ENCODE measurements around the gene TTC23.
A peak's percentile ranks its signal among the peaks of the same experiment; 100 is the strongest.
"Not testable (repeated sequence)": the region's sequence is repeated elsewhere in the genome, so short reads cannot be mapped to it uniquely, and the experiment has no call there.

The TTC23 gene

GRCh38 chr15:99239545-99240198, 9.7 kb downstream of the TTC23 start:
- no peak for DNase-seq
- TF ChIP-seq POLR2A (IDR thresholded peaks at IDR 0.05; ENCODE audit: low read length) = no peak
- TF ChIP-seq GATA1 (IDR thresholded peaks at IDR 0.05; ENCODE audit: low read depth, low read length) = no peak

DNA sequence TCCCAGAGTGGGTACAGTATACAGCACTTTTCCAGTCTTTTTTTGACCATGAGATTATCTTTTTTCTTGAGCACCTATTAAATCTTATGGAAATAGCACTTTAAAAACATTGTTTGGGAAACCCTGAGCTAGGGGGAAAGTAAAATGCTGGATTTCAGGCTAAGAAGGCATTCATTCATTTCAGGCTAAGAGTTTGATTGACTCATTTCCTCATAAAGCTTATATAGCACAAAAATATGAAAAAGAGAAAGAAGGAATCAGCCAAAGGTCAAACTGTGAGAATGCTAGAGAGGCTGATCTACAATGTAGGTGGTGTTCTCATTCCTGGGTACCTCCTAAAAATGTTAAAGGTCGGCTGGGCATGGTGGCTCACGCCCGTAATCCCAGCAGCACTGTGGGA, 10.5 kb downstream of the TTC23 start:
- DNase-seq = no peak

GRCh38 chr15:99234160-99234559, 15.2 kb downstream of the TTC23 start:
- DNase-seq = not testable (repeated sequence)

More for the DNA sequence above, 10.5 kb downstream of the TTC23 start:
- TF ChIP-seq GATA1 (IDR thresholded peaks at IDR 0.05; ENCODE audit: low read depth, low read length) = no peak
- TF ChIP-seq POLR2A (IDR thresholded peaks at IDR 0.05; ENCODE audit: low read length) = no peak

DNA sequence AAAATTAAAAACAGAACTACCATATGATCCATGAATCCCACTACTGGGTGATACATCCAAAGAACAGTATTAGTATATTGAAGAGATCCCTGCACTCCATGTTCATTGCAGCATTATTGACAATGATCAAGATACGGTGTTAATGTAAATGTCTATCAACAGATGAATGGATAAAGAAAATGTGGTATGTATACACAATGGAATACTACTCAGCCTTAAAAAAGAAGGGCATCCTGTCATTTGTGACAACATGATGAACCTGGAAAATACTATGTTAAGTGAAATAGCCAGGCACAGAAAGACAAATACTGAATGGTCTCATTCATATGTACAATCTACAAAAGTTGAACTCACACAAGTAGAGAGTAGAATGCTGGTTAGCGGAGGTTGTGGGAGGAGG, 16.6 kb downstream of the TTC23 start:
- TF ChIP-seq GATA1 (IDR thresholded peaks at IDR 0.05; ENCODE audit: low read depth, low read length) (no peak), POLR2A (IDR thresholded peaks at IDR 0.05; ENCODE audit: low read length) (no peak)
- DNase-seq = no peak

DNA sequence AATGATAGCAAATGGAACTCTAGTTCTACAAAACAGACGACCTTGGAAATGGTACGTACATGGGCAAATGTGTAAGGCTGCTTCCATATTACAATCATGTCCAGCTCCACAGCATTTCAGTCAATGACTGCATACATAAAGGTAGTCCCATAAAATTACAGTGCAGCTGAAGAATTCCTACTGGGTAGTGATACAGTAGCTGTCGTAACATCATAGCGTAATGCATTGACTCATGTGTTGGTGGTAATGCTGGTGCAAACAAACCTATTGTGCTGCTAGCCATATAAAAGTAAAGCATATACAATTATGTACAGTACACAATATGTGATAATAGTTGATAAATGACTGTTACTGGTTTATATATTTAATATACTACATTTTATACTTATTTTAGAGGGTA, 18.5 kb downstream of the TTC23 start:
- TF ChIP-seq POLR2A (IDR thresholded peaks at IDR 0.05; ENCODE audit: low read length) = no peak
- TF ChIP-seq GATA1 (IDR thresholded peaks at IDR 0.05; ENCODE audit: low read depth, low read length) = no peak
- DNase-seq = no peak

DNA sequence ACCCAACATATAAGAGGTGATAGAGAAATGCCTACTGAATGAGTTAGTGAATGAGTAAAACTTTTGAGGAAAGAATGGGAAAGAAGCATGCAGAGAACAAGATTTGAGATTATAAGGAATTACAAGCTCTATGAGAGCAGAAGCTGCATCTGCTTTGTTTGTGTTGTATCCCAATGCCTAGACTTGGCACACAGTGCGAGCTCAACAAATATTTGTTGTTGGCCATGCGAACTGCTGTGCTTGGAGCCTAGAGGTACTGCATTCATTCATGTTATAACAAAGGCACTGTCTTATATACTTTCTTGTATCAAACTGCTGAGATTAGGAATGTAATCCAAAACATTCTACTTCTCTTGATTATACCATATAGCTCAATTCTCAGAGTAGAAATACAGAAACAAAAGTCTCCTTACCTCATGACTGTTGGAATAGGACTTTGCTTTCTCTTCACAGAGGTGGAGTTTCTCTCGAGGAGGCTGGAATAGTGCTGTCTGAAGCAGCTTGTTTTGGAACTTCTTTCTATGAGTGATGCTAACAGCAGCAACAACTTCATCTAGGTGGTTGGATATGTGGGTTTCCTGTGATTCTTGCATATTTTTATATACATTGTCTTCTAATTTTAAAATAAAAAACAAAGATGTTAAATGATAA, 21.1 kb downstream of the TTC23 start:
- TF ChIP-seq GATA1 (IDR thresholded peaks at IDR 0.05; ENCODE audit: low read depth, low read length) (no peak), POLR2A (IDR thresholded peaks at IDR 0.05; ENCODE audit: low read length) (no peak)
- DNase-seq = no peak

DNA sequence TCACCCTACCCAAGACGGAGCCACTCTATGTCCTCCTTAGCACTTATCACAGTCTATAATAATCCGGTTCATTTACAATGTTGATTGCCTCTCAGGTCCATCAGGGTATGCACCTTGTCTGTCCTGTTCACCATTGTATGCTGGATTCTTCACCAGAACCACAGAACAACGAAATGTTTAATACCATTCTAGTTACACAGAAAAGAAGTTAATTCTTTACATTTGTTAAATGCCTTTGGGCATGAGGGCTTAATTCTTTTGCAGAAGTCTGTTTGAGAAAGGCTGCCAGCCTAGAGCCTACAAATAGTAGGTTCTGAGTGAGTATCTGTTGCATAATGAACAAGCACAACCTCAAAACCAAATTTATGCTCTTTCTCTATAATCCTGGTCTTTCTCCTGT, 22.6 kb downstream of the TTC23 start:
- no peak for DNase-seq
- TF ChIP-seq POLR2A (IDR thresholded peaks at IDR 0.05; ENCODE audit: low read length) (no peak), GATA1 (IDR thresholded peaks at IDR 0.05; ENCODE audit: low read depth, low read length) (no peak)

DNA sequence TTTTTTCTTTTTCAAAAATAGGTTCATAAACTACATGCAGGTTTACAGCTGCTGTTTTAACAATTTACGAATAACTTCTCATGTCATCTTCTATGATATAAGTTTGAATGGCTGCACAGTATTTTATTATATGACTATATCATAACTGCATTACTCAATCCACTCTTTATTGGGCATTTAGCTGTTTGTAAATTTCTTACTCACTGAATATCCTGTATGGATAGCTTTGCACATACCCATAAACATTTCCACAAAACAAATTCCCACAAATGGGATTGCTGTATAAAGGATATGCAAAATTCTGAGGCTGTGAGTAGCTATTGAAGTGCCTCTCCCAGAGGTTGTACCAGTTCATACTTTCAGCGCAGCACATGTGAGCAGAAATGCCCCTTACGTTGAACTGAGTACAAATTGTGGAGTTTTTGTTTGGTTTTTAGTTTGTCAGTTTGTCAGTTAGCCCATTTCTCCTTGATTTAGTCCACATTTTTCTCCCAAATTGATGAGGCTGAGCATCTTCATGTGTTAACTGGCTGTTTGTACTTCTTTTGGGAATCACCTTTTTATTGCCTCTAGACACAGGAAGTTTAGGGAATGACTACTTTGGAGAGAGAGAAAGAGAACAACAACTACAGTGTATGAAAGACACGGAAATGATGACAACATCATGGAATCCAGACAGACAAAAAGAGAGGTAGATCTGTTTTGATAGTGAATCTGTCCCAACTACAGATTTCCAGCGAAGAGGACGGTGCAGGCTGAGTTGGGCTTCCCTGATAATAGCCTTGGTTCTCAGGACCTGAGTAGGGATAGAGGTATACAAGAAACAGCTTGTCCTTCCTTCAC, 24.8 kb downstream of the TTC23 start:
- DNase-seq = no peak
- TF ChIP-seq GATA1 (IDR thresholded peaks at IDR 0.05; ENCODE audit: low read depth, low read length) (no peak), POLR2A (IDR thresholded peaks at IDR 0.05; ENCODE audit: low read length) (no peak)

- TF ChIP-seq GATA1 (IDR thresholded peaks at IDR 0.05; ENCODE audit: low read depth, low read length) (no peak), POLR2A (IDR thresholded peaks at IDR 0.05; ENCODE audit: low read length) (no peak)
- DNase-seq = peak; percentile 44 to 68
Observed at GRCh38 chr15:99213187-99213811, 36.1 kb downstream of the TTC23 start.

GRCh38 chr15:99212406-99212805, 37.0 kb downstream of the TTC23 start:
- DNase-seq = peak in 1 of 2 experiments; percentile 9
- TF ChIP-seq GATA1 (IDR thresholded peaks at IDR 0.05; ENCODE audit: low read depth, low read length) = no peak
- TF ChIP-seq POLR2A (IDR thresholded peaks at IDR 0.05; ENCODE audit: low read length) = no peak

- DNase-seq = peak in 1 of 2 experiments; percentile 12
- no peak for TF ChIP-seq GATA1 (IDR thresholded peaks at IDR 0.05; ENCODE audit: low read depth, low read length)
- TF ChIP-seq POLR2A (IDR thresholded peaks at IDR 0.05; ENCODE audit: low read length) = no peak
Observed at GRCh38 chr15:99211926-99212325, 37.5 kb downstream of the TTC23 start.

DNA sequence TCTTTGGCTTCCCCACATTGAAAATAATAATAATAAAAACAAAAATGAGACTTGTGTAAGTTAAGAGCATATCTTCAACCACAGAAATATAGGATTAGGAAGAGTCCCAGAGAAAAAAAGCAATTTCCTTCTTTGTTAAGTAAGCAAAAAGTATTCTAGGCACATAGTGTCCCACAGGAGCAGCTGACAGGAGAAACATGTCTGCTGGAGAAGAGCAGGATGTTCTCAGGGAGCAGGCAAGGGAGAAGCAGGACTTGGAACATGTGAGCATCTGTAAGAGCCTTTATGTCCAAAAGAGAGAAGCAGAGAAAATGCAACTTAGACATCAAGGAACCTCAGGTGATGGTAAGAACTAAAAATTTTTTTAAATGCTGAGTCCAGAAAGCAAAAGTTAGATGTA, 39.0 kb downstream of the TTC23 start:
- TF ChIP-seq POLR2A (IDR thresholded peaks at IDR 0.05; ENCODE audit: low read length) = no peak
- no peak for TF ChIP-seq GATA1 (IDR thresholded peaks at IDR 0.05; ENCODE audit: low read depth, low read length)
- DNase-seq = no peak

GRCh38 chr15:99209326-99209725, 40.1 kb downstream of the TTC23 start:
- no peak for TF ChIP-seq POLR2A (IDR thresholded peaks at IDR 0.05; ENCODE audit: low read length)
- TF ChIP-seq GATA1 (IDR thresholded peaks at IDR 0.05; ENCODE audit: low read depth, low read length) = no peak
- no peak for DNase-seq

DNA sequence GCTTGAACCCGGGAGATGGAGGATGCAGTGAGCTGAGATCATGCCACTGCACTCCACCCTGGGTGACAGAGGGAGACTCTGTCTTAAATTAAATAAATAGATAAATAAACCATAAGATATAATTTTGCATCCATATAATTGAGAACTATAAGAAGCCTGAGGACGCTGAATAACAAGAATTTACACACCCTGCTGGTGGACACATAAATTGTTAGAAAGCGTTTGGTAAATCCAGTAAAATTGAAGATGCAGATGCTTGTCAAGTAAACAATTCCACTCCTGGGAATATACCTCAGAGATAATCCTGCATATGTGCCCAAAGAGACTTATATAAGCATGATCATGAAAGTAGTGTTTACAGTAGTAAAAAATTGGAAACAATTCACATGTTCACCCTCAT, 41.7 kb downstream of the TTC23 start:
- no peak for DNase-seq
- no peak for TF ChIP-seq GATA1 (IDR thresholded peaks at IDR 0.05; ENCODE audit: low read depth, low read length)
- TF ChIP-seq POLR2A (IDR thresholded peaks at IDR 0.05; ENCODE audit: low read length) = no peak

Measured in erythroblast (primary cell).